Cardiac fibroblast (primary cell): ENCODE data around the gene EME1.

Source experiments
- DNase-seq, 2 donors: peaks; one replicate each; pipeline versions ENCODE4 v3.0.0 to v3.0.0-alpha.2; 2010; ENCODE audit warnings: low read depth in 2 of 2
- H3K4me3 ChIP-seq, 2 donors: replicated peaks in 1 of 2; 1 replicate in 1 of 2; 2 replicates in 1 of 2; pipeline ENCODE4 v1.5.1; 2011; ENCODE audit warnings: low read depth in 2 of 2, low read length in 2 of 2, mild to moderate bottlenecking in 2 of 2, moderate library complexity in 1 of 2
- TF ChIP-seq, protein P1 (sequence below): IDR thresholded peaks from one replicate; pipeline ENCODE4 v1.5.1; 2011; ENCODE audit warnings: low read depth, mild to moderate bottlenecking, low read length, inconsistent platforms

EME1 gene

DNA sequence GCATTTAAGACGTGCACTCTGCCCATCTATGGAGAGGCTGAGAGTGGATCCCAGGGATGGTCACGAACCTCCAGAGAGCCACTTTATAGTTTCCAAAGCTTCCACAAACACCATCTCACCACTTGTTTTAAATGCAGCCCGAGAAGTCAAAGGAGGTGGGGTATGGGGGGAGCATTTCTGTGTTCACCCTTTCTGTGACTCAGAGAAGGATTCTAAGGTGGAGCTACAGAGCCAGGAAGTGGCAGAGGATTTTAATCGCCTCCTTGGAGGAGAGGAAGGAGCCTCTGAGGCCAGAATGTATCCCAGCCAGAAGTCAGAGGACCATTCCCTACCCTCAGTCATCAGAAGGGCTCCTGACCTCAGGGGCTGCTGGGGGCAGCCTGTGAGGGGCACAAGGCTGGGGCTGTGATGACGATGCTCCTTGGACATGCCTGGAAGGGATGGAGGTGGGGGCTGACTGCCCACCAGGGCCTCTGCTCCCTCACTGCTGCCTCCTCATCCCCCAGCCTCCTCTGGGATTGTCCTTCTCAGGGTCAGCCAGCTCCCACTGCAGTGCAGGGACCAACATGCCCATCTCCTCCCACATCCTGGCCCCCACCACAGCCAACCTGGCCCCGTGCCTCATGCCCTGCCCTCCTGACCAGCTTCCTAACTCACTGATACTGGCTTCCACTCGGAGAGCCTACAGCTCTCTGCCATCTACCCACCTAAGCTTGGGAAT, 24.3 kb upstream of the EME1 start:
- TF ChIP-seq, protein P1, sequence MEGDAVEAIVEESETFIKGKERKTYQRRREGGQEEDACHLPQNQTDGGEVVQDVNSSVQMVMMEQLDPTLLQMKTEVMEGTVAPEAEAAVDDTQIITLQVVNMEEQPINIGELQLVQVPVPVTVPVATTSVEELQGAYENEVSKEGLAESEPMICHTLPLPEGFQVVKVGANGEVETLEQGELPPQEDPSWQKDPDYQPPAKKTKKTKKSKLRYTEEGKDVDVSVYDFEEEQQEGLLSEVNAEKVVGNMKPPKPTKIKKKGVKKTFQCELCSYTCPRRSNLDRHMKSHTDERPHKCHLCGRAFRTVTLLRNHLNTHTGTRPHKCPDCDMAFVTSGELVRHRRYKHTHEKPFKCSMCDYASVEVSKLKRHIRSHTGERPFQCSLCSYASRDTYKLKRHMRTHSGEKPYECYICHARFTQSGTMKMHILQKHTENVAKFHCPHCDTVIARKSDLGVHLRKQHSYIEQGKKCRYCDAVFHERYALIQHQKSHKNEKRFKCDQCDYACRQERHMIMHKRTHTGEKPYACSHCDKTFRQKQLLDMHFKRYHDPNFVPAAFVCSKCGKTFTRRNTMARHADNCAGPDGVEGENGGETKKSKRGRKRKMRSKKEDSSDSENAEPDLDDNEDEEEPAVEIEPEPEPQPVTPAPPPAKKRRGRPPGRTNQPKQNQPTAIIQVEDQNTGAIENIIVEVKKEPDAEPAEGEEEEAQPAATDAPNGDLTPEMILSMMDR: no peak
- H3K4me3 ChIP-seq: no peak overlapping the region
- peak; percentile 44 to 56 for DNase-seq

DNA sequence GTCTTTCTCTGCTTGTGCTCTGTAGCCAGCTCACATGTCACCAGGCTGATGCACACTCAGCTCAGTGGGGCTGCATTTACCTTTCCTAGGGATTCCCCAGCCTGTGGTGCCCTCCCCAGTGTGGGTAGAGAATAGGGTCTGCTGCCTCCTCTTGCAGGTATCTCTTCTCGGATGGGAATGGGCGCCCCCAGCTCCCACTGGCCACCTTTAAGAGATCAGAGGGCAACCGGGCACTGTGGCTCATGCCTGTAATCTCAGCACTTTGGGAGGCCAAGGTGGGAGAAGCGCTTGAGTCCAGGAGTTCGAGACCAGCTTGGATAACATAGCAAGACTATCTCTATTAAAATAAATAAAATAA, 23.8 kb upstream of the EME1 start:
- TF ChIP-seq, protein P1: no peak
- no peak for DNase-seq
- H3K4me3 ChIP-seq: no peak overlapping the region

DNA sequence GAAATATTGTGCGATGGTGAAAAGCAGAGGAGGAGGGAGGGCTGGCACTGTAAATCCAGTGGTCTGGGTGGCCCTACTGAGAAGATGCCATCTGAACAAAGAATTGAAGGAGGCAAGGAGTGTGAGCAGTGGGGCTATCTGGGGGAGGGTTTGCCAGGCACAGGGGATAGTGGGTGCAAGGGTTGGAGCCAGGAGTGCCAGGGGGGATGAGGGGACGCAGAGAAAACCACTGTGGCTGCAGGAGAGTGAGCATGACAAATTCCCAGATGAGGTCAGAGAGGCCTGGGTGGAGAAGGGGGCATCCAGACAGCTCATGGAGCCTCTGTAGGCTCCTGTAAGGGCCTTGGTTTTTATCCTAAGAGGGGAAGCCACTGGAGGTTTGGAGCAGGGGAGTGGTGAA, 22.3 kb upstream of the EME1 start:
- no peak overlapping the region for H3K4me3 ChIP-seq
- TF ChIP-seq, protein P1: no peak
- no peak for DNase-seq

DNA sequence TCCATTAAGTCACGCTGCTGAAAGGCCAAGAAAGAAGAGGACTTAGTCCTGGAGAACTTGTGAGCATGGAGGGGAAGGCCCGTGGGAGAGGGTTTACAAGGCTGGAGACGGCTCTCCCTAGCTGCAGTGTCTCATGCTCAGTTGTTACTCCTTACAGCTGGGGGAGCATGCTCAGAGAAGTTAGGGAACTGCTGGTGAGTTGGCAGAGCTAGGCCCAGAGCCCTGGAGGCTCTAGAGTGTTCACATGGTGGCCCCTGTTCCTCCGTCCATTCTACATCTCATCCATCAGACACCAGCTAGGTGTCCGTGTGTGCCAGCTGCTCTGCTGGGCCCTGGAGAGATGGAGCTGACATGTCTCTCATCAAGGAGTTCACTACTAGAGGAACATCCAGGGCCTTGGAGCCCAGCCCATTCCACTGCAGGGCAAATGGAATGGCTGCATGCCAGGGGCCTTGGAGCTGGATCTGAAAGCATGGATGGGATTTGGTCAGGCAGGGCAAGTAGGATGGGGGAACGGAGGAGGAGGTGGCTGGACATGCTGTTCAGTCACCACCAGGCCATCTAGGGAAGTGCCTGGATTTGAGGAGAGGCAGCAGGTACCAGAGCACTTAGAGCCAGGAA, 20.8 kb upstream of the EME1 start:
- no peak for DNase-seq
- H3K4me3 ChIP-seq: no peak overlapping the region
- TF ChIP-seq, protein P1: no peak

DNA sequence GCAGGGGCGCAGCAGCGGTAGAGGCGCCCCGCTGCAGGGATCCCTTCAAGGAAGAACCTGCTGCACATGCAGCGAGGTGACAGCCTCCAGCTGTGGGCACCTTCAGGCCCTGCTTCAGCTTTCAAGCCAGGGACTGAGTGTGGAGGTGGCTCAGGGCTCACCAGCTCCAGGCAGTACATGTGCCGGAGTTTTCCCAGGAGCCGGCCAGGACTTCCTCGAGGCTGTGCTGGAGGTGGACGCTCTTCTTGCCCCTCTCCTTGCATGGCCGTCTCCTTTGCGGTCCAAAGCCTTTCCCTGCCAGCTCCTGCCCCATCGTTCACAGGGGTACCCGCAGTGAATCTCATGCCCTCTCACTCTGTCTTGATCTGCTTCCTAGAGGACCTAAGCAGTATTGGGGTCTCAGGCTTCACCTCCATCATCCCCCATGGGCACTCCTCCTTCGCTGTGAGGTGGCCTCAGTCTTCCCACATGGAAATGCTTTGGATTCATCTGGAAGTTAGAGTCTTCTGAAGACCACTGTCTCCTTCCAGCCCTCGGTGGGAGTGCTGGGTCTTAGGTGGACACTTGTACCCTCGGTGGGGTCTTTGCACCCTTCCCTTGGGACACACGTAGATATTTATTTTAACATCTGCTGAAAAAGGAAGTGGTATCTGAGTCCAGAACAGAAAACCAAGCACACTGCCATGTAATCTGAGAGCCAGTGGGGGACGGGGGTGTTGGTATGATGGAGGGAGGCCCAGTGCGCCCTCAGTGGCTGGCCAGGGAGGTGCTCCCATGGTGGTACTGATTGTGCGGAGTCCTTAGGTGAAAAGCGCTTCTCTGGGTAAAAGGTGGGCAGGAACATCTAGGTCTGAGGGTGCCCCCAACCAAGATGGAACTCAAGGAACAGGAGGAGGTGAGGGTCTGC, 20.1 kb upstream of the EME1 start:
- TF ChIP-seq, protein P1: no peak
- no peak for DNase-seq
- H3K4me3 ChIP-seq: no peak overlapping the region

DNA sequence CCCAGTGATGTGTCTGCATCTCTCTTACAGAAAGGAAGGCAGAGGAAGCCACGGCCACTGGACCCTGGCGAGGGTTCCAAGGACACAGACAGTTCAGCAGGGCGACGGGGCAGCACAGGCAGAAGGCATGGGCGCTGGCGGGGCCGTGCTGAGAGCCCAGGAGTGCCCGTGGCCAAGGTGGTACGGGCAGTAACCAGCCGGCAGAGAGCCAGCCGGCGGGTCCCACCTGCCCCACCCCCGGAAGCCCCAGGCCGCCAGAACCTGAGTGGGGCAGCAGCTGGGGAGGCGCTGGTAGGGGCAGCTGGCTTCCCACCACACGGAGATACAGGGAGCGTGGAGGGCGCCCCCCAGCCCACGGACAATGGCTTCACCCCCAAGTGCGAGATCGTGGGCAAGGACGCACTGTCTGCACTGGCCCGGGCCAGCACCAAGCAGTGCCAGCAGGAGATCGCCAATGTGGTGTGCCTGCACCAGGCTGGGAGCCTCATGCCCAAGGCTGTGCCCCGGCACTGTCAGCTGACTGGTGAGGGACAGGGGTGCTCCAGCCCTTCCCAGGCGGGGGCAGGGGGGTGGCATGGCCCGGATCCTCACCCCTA, 19.3 kb upstream of the EME1 start:
- DNase-seq: no peak
- H3K4me3 ChIP-seq: no peak overlapping the region
- TF ChIP-seq, protein P1: no peak
